Measurements from ENCODE around the gene GPATCH1.

GPATCH1 gene

GRCh38 chr19:33085570-33086128 is 4.7 kb downstream of the GPATCH1 start:
- Mint-ChIP-seq H3K4me1 (peaks cover 13% of the 10 kb centered on the region), H3K4me3 (no peak overlapping the region), H3K36me3 (peaks cover 7% of the 10 kb centered on the region), H3K27ac (no peak overlapping the region), H3K27me3 (no peaks in the 10 kb centered on the region), H3K9me3 (no peaks in the 10 kb centered on the region)
- no peak for ATAC-seq (ENCODE audit: low read depth)
- no peak for DNase-seq (ENCODE audit: low spot score in 2 of 2)

GRCh38 chr19:33086955-33087354 is 6.0 kb downstream of the GPATCH1 start:
- ATAC-seq (ENCODE audit: low read depth) (no peak), DNase-seq (ENCODE audit: low spot score in 2 of 2) (no peak)
- H3K4me3 Mint-ChIP-seq = no peak overlapping the region
- peaks cover 12% of the 10 kb centered on the region for H3K36me3 Mint-ChIP-seq
- no peaks in the 10 kb centered on the region for H3K27me3 Mint-ChIP-seq
- H3K9me3 Mint-ChIP-seq = no peaks in the 10 kb centered on the region
- H3K27ac Mint-ChIP-seq = no peak overlapping the region
- peaks cover 2% of the 10 kb centered on the region for H3K4me1 Mint-ChIP-seq

DNA sequence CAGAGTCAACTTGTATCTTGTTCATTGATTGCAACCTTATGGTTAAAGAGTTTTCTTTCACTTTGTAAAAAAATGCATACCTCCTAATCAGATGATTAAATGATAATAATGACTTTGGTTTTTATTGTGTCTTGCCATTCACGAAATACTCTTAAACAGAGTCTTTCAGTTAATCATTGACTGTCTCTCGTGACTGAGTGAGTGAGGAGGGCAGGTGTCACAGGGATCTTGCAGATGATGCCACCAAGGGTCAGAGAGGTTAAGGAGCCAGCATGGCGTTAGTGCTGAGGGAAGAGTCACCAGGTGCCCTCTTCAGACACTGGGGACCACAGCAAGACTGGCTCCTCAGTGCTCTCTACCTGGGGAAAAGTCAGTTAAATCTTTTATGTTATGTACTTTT is 8.0 kb downstream of the GPATCH1 start:
- Mint-ChIP-seq H3K27ac (no peak overlapping the region), H3K9me3 (no peaks in the 10 kb centered on the region), H3K4me1 (no peaks in the 10 kb centered on the region), H3K4me3 (no peak overlapping the region), H3K27me3 (no peaks in the 10 kb centered on the region), H3K36me3 (peaks cover 25% of the 10 kb centered on the region)
- no peak for ATAC-seq (ENCODE audit: low read depth)
- DNase-seq (ENCODE audit: low spot score in 2 of 2) = no peak

- Mint-ChIP-seq H3K27me3 (no peaks in the 10 kb centered on the region), H3K9me3 (no peaks in the 10 kb centered on the region), H3K4me1 (no peaks in the 10 kb centered on the region), H3K27ac (no peak overlapping the region), H3K36me3 (peaks cover 32% of the 10 kb centered on the region), H3K4me3 (no peak overlapping the region)
- no peak for DNase-seq (ENCODE audit: low spot score in 2 of 2)
- no peak for ATAC-seq (ENCODE audit: low read depth)
Observed at GRCh38 chr19:33090179-33090578, 9.2 kb downstream of the GPATCH1 start.

DNA sequence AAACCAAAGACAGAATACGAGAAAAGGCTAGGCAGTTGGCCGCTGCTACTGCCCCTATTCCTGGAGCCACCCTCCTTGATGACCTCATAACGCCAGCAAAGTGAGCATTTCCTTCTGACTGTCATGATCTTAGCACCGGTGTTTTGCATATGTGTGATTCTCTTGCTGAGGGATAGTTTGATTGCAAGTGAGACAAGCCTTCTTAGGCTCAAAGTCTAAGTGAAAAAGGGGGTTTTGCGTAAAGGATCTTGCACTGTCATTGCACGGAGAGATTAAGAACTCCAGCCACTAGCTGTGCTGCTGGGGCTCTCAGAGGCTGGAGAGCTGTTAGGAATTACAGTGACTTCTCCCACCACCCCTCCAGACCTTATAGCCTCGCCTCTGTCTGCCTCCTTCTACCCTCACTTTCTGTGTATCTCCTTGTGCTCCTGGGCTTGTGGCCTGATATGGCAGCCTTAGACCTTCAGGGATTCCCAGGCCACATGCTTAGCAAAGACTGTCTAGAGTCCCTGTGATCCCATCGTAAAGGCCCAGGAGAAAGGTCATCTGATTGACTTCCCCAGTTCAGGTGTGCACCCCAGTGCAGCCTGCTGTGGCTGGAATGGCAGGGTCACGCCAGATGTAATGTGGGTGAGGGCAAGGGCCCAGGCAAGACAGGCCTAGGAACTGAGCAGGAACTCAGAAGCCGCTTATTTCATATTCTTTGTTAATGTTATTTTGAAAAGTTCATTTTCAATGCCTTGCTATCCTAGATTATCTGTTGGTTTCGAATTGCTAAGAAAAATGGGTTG is 12.6 kb downstream of the GPATCH1 start:
- Mint-ChIP-seq H3K27me3 (no peaks in the 10 kb centered on the region), H3K36me3 (peaks cover 50% of the 10 kb centered on the region), H3K27ac (no peak overlapping the region), H3K9me3 (no peaks in the 10 kb centered on the region), H3K4me3 (no peak overlapping the region), H3K4me1 (no peaks in the 10 kb centered on the region)
- DNase-seq (ENCODE audit: low spot score in 2 of 2) (no peak), ATAC-seq (ENCODE audit: low read depth) (no peak)

DNA sequence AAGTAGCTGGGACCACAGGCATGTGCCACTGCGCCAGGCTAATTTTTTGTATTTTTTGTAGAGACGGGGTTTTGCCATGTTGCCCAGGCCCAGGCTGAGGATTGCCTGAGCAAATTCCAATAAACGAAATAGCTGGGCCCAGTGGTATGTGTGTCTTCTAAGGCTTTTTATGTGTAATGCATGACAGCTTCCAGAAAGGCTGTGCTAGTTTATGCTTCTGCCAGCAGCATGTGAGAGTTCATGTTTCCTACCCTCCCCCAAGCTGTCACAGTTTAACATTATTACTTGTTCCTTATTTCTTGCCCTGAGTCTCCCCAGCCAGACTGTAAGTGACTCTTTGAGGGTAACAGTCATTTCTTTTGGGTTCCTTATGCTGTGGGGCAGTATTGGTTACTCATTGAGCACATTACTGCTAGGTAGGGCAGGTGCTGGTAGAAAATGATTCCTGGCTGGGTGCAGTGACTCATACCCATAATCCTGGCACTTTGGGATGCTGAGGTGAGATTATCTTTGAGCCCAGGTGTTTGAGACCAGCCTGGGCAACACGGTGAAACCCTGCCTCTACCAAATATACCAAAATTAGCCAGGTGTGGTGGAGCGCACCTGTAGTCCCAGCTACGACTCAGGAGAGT is 13.6 kb downstream of the GPATCH1 start:
- Mint-ChIP-seq H3K36me3 (peaks cover 51% of the 10 kb centered on the region), H3K4me1 (no peaks in the 10 kb centered on the region), H3K4me3 (no peak overlapping the region), H3K27ac (no peak overlapping the region), H3K27me3 (no peaks in the 10 kb centered on the region), H3K9me3 (no peaks in the 10 kb centered on the region)
- ATAC-seq (ENCODE audit: low read depth) (no peak), DNase-seq (ENCODE audit: low spot score in 2 of 2) (no peak)

- DNase-seq (ENCODE audit: low spot score in 2 of 2) (no peak), ATAC-seq (ENCODE audit: low read depth) (no peak)
- H3K4me3 Mint-ChIP-seq = no peak overlapping the region
- H3K27ac Mint-ChIP-seq = no peak overlapping the region
- H3K9me3 Mint-ChIP-seq = no peaks in the 10 kb centered on the region
- H3K36me3 Mint-ChIP-seq = peaks cover 48% of the 10 kb centered on the region
- H3K27me3 Mint-ChIP-seq = no peaks in the 10 kb centered on the region
- H3K4me1 Mint-ChIP-seq = no peaks in the 10 kb centered on the region
Observed at GRCh38 chr19:33096005-33096404, 15.0 kb downstream of the GPATCH1 start.

DNA sequence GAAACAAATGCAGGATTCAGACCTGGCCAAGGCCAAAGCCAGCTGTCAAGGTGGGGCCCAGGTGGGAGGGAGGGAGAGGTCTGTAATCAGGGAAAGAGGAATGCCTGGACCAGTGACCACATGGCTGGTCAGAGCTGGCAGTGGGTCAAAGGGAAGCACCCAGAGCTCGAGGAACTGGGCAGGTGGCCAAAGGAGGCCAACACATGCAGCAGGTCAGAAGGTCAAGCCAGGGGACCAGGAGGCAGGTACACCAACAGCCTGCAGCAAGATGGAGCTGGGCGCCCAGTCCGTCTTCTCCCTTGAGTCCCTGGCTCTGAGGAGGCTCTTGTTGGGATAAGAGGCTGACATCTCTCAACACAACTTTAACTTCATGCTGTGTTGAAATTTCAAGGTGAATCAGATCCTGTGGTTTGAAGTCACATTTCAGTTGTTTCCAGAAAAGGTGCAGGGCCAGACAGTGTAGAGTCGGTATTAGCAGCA is 17.1 kb downstream of the GPATCH1 start:
- DNase-seq (ENCODE audit: low spot score in 2 of 2) (no peak), ATAC-seq (ENCODE audit: low read depth) (no peak)
- peaks cover 51% of the 10 kb centered on the region for H3K36me3 Mint-ChIP-seq
- no peaks in the 10 kb centered on the region for H3K27me3 Mint-ChIP-seq
- no peak overlapping the region for H3K27ac Mint-ChIP-seq
- H3K4me1 Mint-ChIP-seq = no peaks in the 10 kb centered on the region
- no peaks in the 10 kb centered on the region for H3K9me3 Mint-ChIP-seq
- no peak overlapping the region for H3K4me3 Mint-ChIP-seq

GRCh38 chr19:33100894-33101644 is 20.1 kb downstream of the GPATCH1 start:
- peaks cover 43% of the 10 kb centered on the region for H3K36me3 Mint-ChIP-seq
- no peaks in the 10 kb centered on the region for H3K27me3 Mint-ChIP-seq
- H3K4me1 Mint-ChIP-seq = no peaks in the 10 kb centered on the region
- ATAC-seq (ENCODE audit: low read depth) (no peak), DNase-seq (ENCODE audit: low spot score in 2 of 2) (no peak)
- H3K9me3 Mint-ChIP-seq = no peaks in the 10 kb centered on the region
- no peak overlapping the region for H3K27ac Mint-ChIP-seq
- no peak overlapping the region for H3K4me3 Mint-ChIP-seq

DNA sequence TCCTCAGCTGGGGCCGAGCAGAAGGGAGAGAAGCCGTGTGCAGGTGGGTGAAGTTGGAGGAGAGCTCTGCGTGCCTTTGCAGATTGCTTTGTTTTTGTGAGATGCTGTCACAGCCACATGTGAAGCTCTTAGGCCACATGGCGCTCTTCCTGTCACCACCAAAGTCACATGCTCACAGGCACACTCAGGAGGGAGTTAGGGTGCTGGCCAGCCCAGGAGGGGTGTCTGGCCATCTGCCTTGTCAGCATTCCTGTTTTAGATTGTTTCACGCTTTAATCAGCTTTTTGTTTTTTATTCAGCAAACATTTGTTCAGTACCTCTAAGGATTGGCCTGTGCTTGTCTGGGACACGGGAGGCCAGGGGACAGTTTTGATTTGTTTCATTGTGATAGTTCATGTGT is 21.9 kb downstream of the GPATCH1 start:
- no peaks in the 10 kb centered on the region for H3K4me1 Mint-ChIP-seq
- DNase-seq (ENCODE audit: low spot score in 2 of 2) = no peak
- H3K27ac Mint-ChIP-seq = no peak overlapping the region
- no peak for ATAC-seq (ENCODE audit: low read depth)
- H3K9me3 Mint-ChIP-seq = no peaks in the 10 kb centered on the region
- H3K27me3 Mint-ChIP-seq = no peaks in the 10 kb centered on the region
- H3K36me3 Mint-ChIP-seq = peaks cover 40% of the 10 kb centered on the region
- H3K4me3 Mint-ChIP-seq = no peak overlapping the region

GRCh38 chr19:33108161-33108560 is 27.2 kb downstream of the GPATCH1 start:
- no peak overlapping the region for H3K4me3 Mint-ChIP-seq
- no peaks in the 10 kb centered on the region for H3K9me3 Mint-ChIP-seq
- H3K27ac Mint-ChIP-seq = no peak overlapping the region
- no peak for DNase-seq (ENCODE audit: low spot score in 2 of 2)
- H3K4me1 Mint-ChIP-seq = no peaks in the 10 kb centered on the region
- peaks cover 31% of the 10 kb centered on the region for H3K36me3 Mint-ChIP-seq
- ATAC-seq (ENCODE audit: low read depth) = no peak
- no peaks in the 10 kb centered on the region for H3K27me3 Mint-ChIP-seq

- no peak overlapping the region for H3K27ac Mint-ChIP-seq
- H3K27me3 Mint-ChIP-seq = no peaks in the 10 kb centered on the region
- peaks cover 28% of the 10 kb centered on the region for H3K36me3 Mint-ChIP-seq
- no peak overlapping the region for H3K4me3 Mint-ChIP-seq
- ATAC-seq (ENCODE audit: low read depth) = no peak
- no peaks in the 10 kb centered on the region for H3K9me3 Mint-ChIP-seq
- no peak for DNase-seq (ENCODE audit: low spot score in 2 of 2)
- H3K4me1 Mint-ChIP-seq = no peaks in the 10 kb centered on the region
Observed at GRCh38 chr19:33110137-33110910, 29.3 kb downstream of the GPATCH1 start.

DNA sequence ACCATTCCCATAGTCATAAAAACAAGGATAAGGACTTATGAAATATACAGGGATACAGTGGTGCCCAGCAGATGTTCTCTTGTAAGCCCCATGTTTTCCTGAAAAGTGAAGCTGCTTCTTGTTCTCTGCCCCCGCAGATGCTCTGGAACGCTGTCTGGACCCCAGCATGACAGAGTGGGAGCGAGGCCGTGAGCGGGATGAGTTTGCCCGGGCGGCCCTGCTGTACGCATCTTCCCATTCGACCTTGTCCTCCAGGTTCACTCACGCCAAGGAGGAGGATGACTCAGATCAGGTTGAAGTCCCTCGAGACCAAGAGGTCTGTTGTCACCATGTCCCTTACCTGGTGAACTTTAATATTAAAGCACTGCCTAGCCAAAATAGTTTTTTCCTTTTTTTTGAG is 30.6 kb downstream of the GPATCH1 start:
- H3K36me3 Mint-ChIP-seq = peaks cover 35% of the 10 kb centered on the region
- no peaks in the 10 kb centered on the region for H3K27me3 Mint-ChIP-seq
- H3K27ac Mint-ChIP-seq = no peak overlapping the region
- H3K4me3 Mint-ChIP-seq = no peak overlapping the region
- no peak for ATAC-seq (ENCODE audit: low read depth)
- DNase-seq (ENCODE audit: low spot score in 2 of 2) = no peak
- peaks cover 2% of the 10 kb centered on the region for H3K9me3 Mint-ChIP-seq
- no peaks in the 10 kb centered on the region for H3K4me1 Mint-ChIP-seq
